SK-N-SH (cell line): ENCODE measurements around the gene GCH1. TPM values are rescaled to one million over a fixed set of nuclear protein-coding genes. Genes with fewer than 3 reads are reported as not detected.

Experiments used
- CTCF ChIA-PET: fragments of 300-600, 350-600 bp; formaldehyde crosslinking; extraction: SDS; loops from one replicate; lab custom pipeline; 2021; lab: Yijun Ruan, JAX
- POLR2A ChIA-PET: fragments of 350-600 bp; sonication (Branson Sonifier 250); formaldehyde crosslinking; extraction: SDS; loops from one replicate; lab custom pipeline; 2020; ENCODE audit warnings: antibody characterized with exemption, inconsistent platforms; lab: Yijun Ruan, JAX
- DNase-seq: peaks from one replicate; pipeline ENCODE4 v3.0.0; 2012
- H2AFZ ChIP-seq: fragments of 200-600 bp; sonication (generic); 2 replicates; pipeline ENCODE4 v1.8.1; 2016; ENCODE audit warnings: antibody characterized with exemption, mild to moderate bottlenecking, low read depth
- H3F3A ChIP-seq: fragments of 200-600 bp; sonication (generic); replicated peaks from 2 replicates; pipeline ENCODE3; 2016; ENCODE audit warnings: antibody characterized with exemption, mild to moderate bottlenecking; ENCODE audit not compliant: insufficient read depth
- H3K27ac ChIP-seq, 2 experiments: fragments of 200-500 bp in 1 of 2; fragments of 200-600 bp in 1 of 2; sonication (Bioruptor generic) in 1 of 2; sonication (generic), shearing (Covaris generic) in 1 of 2; 2 replicates each; pipeline versions ENCODE4 v1.5.1 to v1.6.1; 2014 to 2016; ENCODE audit warnings: low read depth in 2 of 2, inconsistent platforms in 1 of 2, low read length in 1 of 2, mild to moderate bottlenecking in 1 of 2, mixed read lengths in 1 of 2
- H3K27me3 ChIP-seq: fragments of 200-600 bp; sonication (generic), shearing (Covaris generic); 2 replicates; pipeline ENCODE4 v1.6.1; 2016; ENCODE audit warnings: mixed run types; ENCODE audit not compliant: insufficient read depth
- H3K36me3 ChIP-seq, 2 experiments: fragments of 200-500 bp in 1 of 2; fragments of 200-600 bp in 1 of 2; sonication (Bioruptor generic) in 1 of 2; sonication (generic) in 1 of 2; replicated peaks in 1 of 2; 2 replicates each; pipeline versions ENCODE3 to v1.5.1; 2014 to 2016; ENCODE audit warnings: low read length in 1 of 2, mild to moderate bottlenecking in 1 of 2; ENCODE audit not compliant: insufficient read depth in 2 of 2, control insufficient read depth in 1 of 2
- H3K4me1 ChIP-seq, 2 experiments: fragments of 200-500 bp in 1 of 2; fragments of 200-600 bp in 1 of 2; sonication (Bioruptor generic) in 1 of 2; sonication (generic), shearing (Covaris generic) in 1 of 2; 2 replicates each; pipeline versions ENCODE4 v1.5.1 to v1.6.1; 2014 to 2016; ENCODE audit warnings: low read depth in 1 of 2, low read length in 1 of 2, mixed run types in 1 of 2; ENCODE audit not compliant: insufficient read depth in 2 of 2, control insufficient read depth in 1 of 2
- H3K4me2 ChIP-seq: fragments of 200-600 bp; sonication (generic), shearing (Covaris generic); 2 replicates; pipeline ENCODE4 v1.6.1; 2017; ENCODE audit warnings: mixed run types
- H3K4me3 ChIP-seq, 2 experiments: fragments of 200-500 bp in 1 of 2; fragments of 200-600 bp in 1 of 2; sonication (Bioruptor generic) in 1 of 2; sonication (generic), shearing (Covaris generic) in 1 of 2; 2 replicates each; pipeline versions ENCODE4 v1.5.1 to v1.8.1; 2014 to 2016; ENCODE audit warnings: low read depth in 2 of 2, inconsistent platforms in 1 of 2, low read length in 1 of 2, mild to moderate bottlenecking in 1 of 2, mixed read lengths in 1 of 2, moderate library complexity in 1 of 2
- H3K79me2 ChIP-seq: fragments of 200-600 bp; sonication (generic); 2 replicates; pipeline ENCODE4 v1.8.1; 2017; ENCODE audit warnings: mild to moderate bottlenecking; ENCODE audit not compliant: insufficient read depth
- H3K9ac ChIP-seq: fragments of 200-600 bp; sonication (generic); 2 replicates; pipeline ENCODE4 v1.6.1; 2017; ENCODE audit warnings: mixed run types
- H3K9me2 ChIP-seq: fragments of 200-600 bp; sonication (generic); 2 replicates; pipeline ENCODE4 v1.6.1; 2017; ENCODE audit warnings: mixed run types
- H3K9me3 ChIP-seq: fragments of 200-600 bp; sonication (generic); 2 replicates; pipeline ENCODE4 v1.6.1; 2017; ENCODE audit warnings: mixed run types, mild to moderate bottlenecking, moderate library complexity
- H4K20me1 ChIP-seq: fragments of 200-600 bp; sonication (generic); 2 replicates; pipeline ENCODE4 v1.6.1; 2017; ENCODE audit warnings: mild to moderate bottlenecking, mixed run types; ENCODE audit not compliant: insufficient read depth
- EZH2phosphoT487 ChIP-seq: fragments of 200-600 bp; sonication (generic); IDR thresholded peaks from 2 replicates; pipeline ENCODE4 v1.6.1; 2017; ENCODE audit warnings: low read depth, mixed run types, mild to moderate bottlenecking, antibody characterized with exemption, moderate library complexity, borderline replicate concordance
- FOXJ3 ChIP-seq: sonication (generic); formaldehyde crosslinking; IDR thresholded peaks from 2 replicates; pipeline ENCODE4 v1.5.1; 2020; ENCODE audit warnings: mild to moderate bottlenecking, missing genetic modification reagents
- FOXM1 ChIP-seq: IDR thresholded peaks from 2 replicates; pipeline ENCODE4 v1.4.0; 2012; ENCODE audit warnings: low read depth, mild to moderate bottlenecking
- JUND ChIP-seq: IDR thresholded peaks from 2 replicates; pipeline ENCODE4 v1.4.0; 2012
- POLR2AphosphoS5 ChIP-seq: IDR thresholded peaks from 2 replicates; pipeline ENCODE4 v1.6.1; 2012; ENCODE audit warnings: low read depth, low read length
- RAD21 ChIP-seq: IDR thresholded peaks from 2 replicates; pipeline ENCODE4 v1.6.1; 2012; ENCODE audit warnings: mild to moderate bottlenecking, low read length
- RFX5 ChIP-seq: IDR thresholded peaks from 2 replicates; pipeline ENCODE4 v1.6.1; 2012; ENCODE audit warnings: mild to moderate bottlenecking, improper control_type of control experiment, low read length
- RXRA ChIP-seq: IDR thresholded peaks from 2 replicates; pipeline ENCODE4 v1.4.0; 2012; ENCODE audit warnings: low read depth, mild to moderate bottlenecking, borderline replicate concordance
- SIN3A ChIP-seq: IDR thresholded peaks from 2 replicates; pipeline ENCODE4 v1.6.1; 2012; ENCODE audit warnings: low read depth, mild to moderate bottlenecking, low read length, moderate library complexity, borderline replicate concordance
- SMC3 ChIP-seq: IDR thresholded peaks from 2 replicates; pipeline ENCODE4 v1.6.1; 2012; ENCODE audit warnings: low read depth, low read length, improper control_type of control experiment
- TCF12 ChIP-seq: IDR thresholded peaks from 2 replicates; pipeline ENCODE4 v1.4.0; 2012
- TEAD4 ChIP-seq: IDR thresholded peaks from 2 replicates; pipeline ENCODE4 v1.4.0; 2012; ENCODE audit warnings: mild to moderate bottlenecking, borderline replicate concordance; ENCODE audit not compliant: insufficient read depth
- WGBS: methylation state at CpG from one replicate; pipeline ENCODE4 v1.1.6; 2017; ENCODE audit warnings: low lambda C conversion rate; 5-methylcytosine and 5-hydroxymethylcytosine counted together
- polyA plus RNA-seq, 3 experiments: library from polyadenylated mRNA; depleted of rRNA; stranded (reverse); fragments of >200 nt; gene quantifications; 2 replicates each; pipeline ENCODE4 v1.2.3, GENCODE V29; 2012
- TF ChIP-seq, protein P1 (sequence below): IDR thresholded peaks from 2 replicates; pipeline ENCODE4 v1.4.0; 2012; ENCODE audit warnings: low read depth, borderline replicate concordance
- TF ChIP-seq, protein P2 (sequence below): IDR thresholded peaks from 2 replicates; pipeline ENCODE4; 2012
- TF ChIP-seq, protein P3 (sequence below): fragments of 150-350 bp; IDR thresholded peaks from 2 replicates; pipeline ENCODE4 v1.6.1; 2017; ENCODE audit warnings: antibody characterized with exemption, low read length, low read depth, borderline replicate concordance

Gene GCH1
- polyA plus RNA-seq, 1 of the 3 experiments (the other 2 are of a cell fraction) = 2.2 TPM

DNA sequence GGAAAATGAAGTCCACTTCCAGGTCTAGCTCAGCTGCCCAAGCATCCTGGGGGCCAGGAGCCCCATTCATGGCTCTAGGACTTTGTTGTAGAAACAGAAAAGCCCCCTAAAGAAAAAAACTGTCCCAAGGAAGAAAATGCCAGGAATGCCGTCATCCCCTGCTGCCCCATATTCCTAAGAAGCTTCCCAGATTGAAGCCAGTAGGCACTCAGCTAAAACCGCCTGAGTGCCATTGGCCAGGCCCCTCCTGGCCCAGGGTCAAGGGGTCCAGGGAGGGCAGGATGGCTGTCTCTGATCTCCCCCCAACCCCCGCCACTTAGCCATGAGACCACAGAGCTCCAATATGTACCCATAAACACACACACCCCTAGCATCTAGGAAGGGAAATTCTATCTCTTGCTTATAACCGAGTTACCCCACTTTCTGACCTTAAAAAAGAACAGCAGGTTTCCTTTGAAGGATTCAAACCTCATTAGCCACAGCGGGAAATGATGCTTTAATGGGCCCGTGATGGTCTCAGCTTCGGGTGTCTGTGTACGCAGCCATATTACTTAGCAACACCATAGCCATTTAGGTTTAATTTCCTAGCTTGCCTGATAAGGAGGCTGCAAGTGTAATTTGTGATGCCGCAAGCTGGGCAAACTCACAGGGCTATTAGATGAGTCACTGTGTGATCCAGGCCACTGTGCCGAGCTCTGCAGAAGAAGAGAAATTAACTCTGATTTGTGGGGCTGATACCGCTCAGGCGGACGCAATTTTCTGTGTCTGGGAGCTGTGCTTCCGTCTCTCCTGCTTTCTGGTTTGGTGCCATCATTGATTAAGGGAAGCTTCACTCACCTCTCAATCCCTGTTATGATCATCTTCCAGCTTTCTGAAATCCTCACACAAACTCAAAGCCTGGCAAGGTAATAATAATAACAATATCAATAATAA lies 84.2 kb downstream of the GCH1 start (continued):
- TF ChIP-seq, protein P1, sequence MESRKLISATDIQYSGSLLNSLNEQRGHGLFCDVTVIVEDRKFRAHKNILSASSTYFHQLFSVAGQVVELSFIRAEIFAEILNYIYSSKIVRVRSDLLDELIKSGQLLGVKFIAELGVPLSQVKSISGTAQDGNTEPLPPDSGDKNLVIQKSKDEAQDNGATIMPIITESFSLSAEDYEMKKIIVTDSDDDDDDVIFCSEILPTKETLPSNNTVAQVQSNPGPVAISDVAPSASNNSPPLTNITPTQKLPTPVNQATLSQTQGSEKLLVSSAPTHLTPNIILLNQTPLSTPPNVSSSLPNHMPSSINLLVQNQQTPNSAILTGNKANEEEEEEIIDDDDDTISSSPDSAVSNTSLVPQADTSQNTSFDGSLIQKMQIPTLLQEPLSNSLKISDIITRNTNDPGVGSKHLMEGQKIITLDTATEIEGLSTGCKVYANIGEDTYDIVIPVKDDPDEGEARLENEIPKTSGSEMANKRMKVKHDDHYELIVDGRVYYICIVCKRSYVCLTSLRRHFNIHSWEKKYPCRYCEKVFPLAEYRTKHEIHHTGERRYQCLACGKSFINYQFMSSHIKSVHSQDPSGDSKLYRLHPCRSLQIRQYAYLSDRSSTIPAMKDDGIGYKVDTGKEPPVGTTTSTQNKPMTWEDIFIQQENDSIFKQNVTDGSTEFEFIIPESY = no peak
- TF ChIP-seq SIN3A (0 out of 2 replicates have a peak, but pooled peaks have one; percentile 27), TEAD4 (peak; percentile 73), RAD21 (peak; percentile 28), RXRA (peak; percentile 14; the same call in 1 of the 2 replicates), FOXM1 (peak; percentile 40), EZH2phosphoT487 (no peak), RFX5 (no peak), SMC3 (no peak), POLR2AphosphoS5 (0 out of 2 replicates have a peak, but pooled peaks have one; percentile 43)
- TF ChIP-seq, protein P2, sequence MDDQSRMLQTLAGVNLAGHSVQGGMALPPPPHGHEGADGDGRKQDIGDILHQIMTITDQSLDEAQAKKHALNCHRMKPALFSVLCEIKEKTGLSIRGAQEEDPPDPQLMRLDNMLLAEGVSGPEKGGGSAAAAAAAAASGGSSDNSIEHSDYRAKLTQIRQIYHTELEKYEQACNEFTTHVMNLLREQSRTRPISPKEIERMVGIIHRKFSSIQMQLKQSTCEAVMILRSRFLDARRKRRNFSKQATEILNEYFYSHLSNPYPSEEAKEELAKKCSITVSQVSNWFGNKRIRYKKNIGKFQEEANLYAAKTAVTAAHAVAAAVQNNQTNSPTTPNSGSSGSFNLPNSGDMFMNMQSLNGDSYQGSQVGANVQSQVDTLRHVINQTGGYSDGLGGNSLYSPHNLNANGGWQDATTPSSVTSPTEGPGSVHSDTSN = peak; percentile 87

DNA sequence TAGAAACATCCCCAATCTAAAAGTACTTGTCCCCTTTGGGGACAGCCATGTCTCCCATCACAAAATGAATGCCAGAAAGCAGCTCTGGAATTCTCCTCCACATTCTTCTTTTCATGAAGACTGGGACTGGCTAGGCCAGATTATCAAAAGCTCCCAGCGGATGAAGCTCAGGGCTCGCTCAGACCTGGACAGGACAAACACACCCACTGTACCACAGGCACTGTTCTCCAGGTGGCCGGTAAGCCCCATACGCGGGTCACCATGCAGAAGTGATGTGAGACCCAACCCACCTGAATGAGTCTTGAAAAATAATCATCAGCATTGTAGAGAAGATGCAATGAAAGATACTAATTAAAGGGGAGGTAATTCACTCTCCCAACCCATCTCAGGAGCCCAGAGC lies 85.1 kb downstream of the GCH1 start:
- Histone ChIP-seq H3K9ac (no peak overlapping the region), H4K20me1 (no peaks in the 10 kb centered on the region), H3K36me3 (no peaks in the 10 kb centered on the region), H3K4me1 (peaks cover 5 to 58% of the 10 kb centered on the region in 2 experiments; a peak in 3 of 4 replicates), H3K27ac (peak overlapping the region; percentile 67 to 100; a peak in 3 of 4 replicates), H3F3A (peaks cover 5% of the 10 kb centered on the region), H3K4me3 (no peak overlapping the region), H3K27me3 (no peaks in the 10 kb centered on the region), H3K4me2 (no peak overlapping the region), H3K9me2 (no peaks in the 10 kb centered on the region), H3K79me2 (no peaks in the 10 kb centered on the region), H2AFZ (no peak overlapping the region), H3K9me3 (no peaks in the 10 kb centered on the region)
- no peak for TF ChIP-seq JUND
- TF ChIP-seq FOXJ3 (CRISPR knock-in tag) = no peak
- TF ChIP-seq, protein P3, sequence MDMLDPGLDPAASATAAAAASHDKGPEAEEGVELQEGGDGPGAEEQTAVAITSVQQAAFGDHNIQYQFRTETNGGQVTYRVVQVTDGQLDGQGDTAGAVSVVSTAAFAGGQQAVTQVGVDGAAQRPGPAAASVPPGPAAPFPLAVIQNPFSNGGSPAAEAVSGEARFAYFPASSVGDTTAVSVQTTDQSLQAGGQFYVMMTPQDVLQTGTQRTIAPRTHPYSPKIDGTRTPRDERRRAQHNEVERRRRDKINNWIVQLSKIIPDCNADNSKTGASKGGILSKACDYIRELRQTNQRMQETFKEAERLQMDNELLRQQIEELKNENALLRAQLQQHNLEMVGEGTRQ = no peak
- no peak for TF ChIP-seq EZH2phosphoT487
- TF ChIP-seq TCF12 = no peak
- TF ChIP-seq POLR2AphosphoS5 = no peak
- CTCF ChIA-PET = interaction anchor here (0.9 to 6.4 kb wide), 12 partner anchors 10 to 308 kb away, joined by 3 to 68 read pairs (median 4); partner anchors contain the start of genes CGRRF1, GCH1 and MAPK1IP1L
- no peak for DNase-seq
- POLR2A ChIA-PET = interaction anchor here (1.0 to 4.1 kb wide), 9 partner anchors 9 to 234 kb away, joined by 3 to 63 read pairs (median 6); partner anchors contain the start of gene MAPK1IP1L
- 96% methylated on average over 5 of the region's 5 CpGs for WGBS
